HG02610 (cell line): ENCODE measurements around the gene MTHFD2.
"Not testable (repeated sequence)": the region's sequence is repeated elsewhere in the genome, so short reads cannot be mapped to it uniquely, and the experiment has no call there.

Source experiments
- ATAC-seq: cut with Tn5 transposase; IDR thresholded peaks from one replicate; pipeline ENCODE4 v1.9.1; 2021; ENCODE audit warnings: mild to moderate bottlenecking, moderate library complexity; ENCODE audit not compliant: unreplicated experiment

Gene MTHFD2

DNA sequence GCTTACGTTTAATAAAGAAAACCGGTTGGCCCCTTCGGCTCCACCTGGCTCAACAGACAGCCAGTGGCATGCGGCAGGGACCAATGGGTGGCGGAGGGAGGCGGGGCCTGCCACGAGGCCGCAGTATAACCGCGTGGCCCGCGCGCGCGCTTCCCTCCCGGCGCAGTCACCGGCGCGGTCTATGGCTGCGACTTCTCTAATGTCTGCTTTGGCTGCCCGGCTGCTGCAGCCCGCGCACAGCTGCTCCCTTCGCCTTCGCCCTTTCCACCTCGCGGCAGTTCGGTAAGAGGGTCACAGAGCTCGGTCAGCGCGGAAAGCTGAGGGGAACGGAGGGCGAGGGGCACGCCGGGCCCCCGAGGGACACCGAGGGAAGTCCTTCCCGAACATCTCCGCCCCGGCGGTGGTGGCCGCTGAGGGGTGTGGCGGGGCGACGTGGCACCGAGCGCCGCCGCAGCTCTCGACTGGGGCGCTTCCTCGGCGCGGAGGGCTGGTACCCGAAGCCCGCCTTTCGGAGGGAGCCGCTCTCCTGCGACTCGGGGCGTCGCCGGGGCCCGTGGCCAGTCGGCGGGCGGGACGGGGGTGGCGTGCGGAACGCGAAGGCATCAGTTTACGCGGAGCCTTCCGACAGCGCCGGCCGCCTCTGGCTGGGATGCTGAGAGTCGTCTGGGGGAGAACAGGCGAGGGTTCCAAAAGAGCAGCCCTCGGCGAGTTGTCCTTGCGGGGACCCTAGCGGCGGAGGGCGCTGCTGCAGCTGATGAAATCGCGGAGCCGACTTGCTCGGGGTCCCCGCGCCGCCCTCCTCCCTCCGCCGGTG, at the start of gene MTHFD2:
TSS of gene MTHFD2 (plus strand) at position 155 of the 814 bp plus-strand sequence. CDS start at position 182, 27 bp downstream.
- ATAC-seq = peak; percentile 89

DNA sequence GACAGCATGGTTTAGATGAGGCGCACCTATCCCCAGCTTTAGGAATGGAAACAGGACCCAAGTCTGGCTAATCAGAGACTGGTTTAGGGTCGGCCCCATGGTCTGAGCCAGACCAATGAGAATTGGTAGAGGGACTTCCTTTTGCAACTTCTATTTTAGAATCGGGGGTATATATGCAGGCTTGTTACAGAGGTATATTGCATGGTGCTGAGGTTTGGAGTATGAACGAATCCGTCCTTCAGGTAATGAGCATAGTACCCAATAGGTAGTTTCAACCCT, 49.2 kb upstream of the MTHFD2 start:
- ATAC-seq = no peak

GRCh38 chr2:74149570-74150319, 48.7 kb upstream of the MTHFD2 start:
- ATAC-seq = no peak

DNA sequence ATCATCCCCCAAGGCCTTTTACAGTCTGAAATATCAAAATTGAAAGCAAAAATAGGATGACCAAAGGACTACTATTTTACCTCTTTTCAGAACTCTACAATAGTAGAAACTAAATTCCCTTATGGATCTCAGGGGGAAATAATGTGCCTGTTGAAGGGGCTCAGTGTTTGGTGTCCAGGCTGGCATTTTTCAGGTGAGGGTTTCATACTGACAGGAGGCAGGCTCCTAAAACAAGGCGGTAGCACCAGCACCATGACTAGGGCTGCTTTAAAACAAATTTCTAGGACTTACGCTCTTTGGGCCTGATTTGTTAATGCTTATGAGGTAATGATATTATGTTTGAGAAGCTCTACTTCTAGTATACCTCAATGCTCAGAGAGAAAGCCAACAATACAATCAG, 45.5 kb upstream of the MTHFD2 start:
- ATAC-seq = no peak

DNA sequence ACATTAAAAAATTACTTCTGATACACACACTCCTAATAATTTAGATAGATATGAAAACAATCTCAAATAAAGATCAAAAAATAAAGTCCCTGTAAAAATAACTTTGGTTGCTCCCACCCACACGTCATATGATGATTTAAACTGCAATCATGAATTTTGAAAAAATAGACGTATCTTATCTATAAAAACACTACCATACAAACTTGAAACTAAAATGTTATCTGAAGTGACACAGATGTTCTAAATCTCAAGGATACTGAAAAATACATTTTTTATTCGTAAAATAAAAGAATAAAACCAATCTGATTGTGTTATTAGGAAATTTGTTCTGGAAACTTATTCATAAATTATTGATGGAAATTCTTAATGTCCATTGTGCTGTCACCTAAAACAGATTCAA, 42.6 kb upstream of the MTHFD2 start:
- ATAC-seq = no peak

DNA sequence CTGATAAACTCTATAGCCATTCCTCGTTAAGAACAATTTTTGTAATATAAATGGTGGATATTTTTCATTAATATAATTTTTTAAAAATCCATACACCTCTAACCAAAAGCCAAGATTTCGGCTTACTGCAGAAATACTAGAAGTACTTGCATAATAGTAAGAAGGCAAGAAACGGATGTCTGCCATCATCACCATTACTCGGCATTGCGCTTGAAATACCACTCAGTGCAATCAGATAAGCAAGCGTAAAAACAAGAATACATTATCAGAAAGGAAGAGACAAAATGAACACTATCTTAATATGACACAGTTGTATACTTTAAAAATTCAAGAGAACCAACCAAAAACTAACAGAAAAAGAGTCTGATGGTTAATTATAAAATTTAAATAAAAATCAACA, 35.5 kb upstream of the MTHFD2 start:
- ATAC-seq = no peak

GRCh38 chr2:74164761-74165160, 33.7 kb upstream of the MTHFD2 start:
- no peak for ATAC-seq

GRCh38 chr2:74168739-74169138, 29.7 kb upstream of the MTHFD2 start:
- ATAC-seq = peak; percentile 79

DNA sequence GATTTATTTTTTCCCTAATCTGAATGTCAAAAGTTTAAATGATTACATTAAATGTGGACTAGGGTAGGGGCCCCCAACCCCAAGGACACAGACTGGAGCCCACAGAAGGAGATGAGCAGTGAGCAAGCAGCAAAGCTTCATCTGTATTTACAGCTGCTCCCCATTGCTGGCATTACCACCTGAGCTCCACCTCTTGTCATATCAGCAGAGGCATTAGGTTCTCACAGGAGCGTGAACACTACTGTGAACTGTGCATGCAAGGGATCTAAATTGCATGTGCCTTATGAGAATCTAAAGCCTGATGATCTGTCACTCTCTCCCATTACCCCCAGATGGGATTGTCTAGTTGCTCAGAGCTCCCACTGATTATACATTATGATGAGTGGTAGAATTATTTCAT, 23.5 kb upstream of the MTHFD2 start:
- no peak for ATAC-seq

DNA sequence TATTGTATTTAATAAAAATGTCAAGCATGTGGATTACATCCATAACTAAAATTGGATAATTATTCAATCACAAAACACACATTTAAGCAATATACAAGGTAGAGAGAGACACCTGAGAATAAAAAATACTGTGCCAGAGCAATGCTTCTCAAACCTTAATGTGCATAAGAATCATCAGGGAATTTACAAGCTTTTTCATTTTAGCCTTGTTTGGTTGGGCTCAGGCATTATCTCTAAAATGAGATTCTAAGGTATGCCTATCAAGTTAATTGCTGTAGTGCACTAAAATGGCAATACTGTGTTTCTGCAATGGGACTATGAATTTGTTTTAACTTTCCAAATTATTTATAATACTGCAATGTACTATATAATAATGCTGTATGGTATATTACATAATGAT, 20.7 kb upstream of the MTHFD2 start:
- no peak for ATAC-seq

DNA sequence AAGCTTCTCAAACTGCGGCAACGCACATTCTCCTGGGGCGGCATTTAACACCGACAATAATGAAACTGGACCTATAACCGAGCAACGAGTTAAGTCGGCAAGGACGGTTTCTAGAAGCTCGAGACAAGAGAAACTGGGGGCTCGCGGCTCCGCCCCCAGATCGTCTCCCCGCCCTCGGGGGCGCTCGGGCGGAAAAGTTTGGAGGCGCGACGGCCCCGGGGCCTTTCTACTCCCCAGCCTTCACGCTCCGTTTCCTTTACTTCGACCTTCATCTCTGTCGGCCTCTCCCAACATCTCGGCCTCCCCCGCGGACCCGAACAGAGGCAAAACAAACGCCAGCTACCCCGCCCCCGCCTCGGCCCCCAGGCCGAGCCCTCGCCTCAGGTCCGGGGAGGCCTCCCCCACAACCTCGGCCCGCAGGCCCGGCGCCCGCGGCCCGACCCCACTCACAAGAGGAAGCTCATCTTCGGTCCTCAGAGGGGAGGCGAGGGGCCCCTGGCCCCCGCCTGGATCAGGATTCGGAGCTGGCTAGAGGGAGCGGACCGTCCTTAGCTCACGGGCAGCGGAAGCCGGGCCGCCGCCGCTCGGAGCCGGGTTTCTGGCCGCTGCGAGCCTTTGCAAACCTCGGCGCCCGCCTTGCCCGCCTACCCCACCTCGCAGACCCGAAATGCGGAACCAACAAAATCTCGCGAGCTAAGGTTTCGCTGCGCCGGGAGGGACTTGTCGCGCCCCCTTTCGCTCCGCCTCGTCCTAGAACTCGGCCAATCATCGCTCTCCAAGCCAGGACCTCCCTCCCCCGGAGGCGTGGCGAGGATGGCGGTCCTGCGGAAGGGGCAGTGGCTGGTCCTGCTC, 20.0 kb upstream of the MTHFD2 start, which contains the start of gene MOB1A:
TSS of gene MOB1A (minus strand) at position 669 of the 852 bp plus-strand sequence. CDS start at position 464, 205 bp downstream.
- ATAC-seq = peak; percentile 86

GRCh38 chr2:74179063-74179865, 19.2 kb upstream of the MTHFD2 start:
- ATAC-seq = peak; percentile 0

DNA sequence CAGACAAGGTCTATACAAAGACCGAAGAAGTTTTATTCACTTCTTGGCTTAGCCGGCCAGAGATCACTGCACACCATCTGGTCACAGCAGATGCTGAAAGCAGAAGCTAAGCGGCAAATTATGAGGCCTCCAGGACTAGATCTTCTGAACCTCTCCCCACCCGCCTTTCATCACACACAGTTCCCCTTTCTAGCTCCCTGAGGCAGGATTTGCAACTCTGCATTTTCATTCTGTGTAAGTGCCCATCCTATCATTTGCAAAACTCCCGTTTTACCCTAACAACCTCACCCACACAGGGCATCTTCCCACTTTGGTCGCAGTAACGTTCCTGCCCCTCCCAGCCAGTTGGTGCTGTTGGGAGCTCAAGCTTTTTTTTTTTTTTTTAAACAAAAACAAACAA, 16.7 kb upstream of the MTHFD2 start:
- ATAC-seq = peak; percentile 34

- ATAC-seq = no peak
Observed at GRCh38 chr2:74183878-74184277, 14.5 kb upstream of the MTHFD2 start.

DNA sequence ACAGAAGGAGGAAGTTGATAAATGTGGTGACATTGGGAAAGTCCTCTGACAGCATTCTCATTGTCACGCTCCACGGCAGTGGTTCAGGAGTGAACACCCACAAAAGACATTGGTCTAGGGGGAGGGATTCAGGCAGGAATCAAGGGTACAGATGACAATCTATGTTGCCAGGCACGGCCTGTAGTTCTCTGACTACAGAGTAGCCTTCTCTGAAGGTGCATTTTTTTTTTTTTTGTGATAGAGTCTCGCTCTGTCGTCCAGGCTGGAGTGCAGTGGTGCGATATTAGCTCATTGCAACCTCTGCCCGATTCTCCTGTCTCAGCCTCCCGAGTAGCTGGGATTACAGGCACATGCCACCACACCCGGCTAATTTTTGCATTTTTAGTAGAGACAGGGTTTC, 12.4 kb upstream of the MTHFD2 start:
- ATAC-seq = peak; percentile 84

GRCh38 chr2:74186706-74187105, 11.7 kb upstream of the MTHFD2 start:
- not testable (repeated sequence) for ATAC-seq

DNA sequence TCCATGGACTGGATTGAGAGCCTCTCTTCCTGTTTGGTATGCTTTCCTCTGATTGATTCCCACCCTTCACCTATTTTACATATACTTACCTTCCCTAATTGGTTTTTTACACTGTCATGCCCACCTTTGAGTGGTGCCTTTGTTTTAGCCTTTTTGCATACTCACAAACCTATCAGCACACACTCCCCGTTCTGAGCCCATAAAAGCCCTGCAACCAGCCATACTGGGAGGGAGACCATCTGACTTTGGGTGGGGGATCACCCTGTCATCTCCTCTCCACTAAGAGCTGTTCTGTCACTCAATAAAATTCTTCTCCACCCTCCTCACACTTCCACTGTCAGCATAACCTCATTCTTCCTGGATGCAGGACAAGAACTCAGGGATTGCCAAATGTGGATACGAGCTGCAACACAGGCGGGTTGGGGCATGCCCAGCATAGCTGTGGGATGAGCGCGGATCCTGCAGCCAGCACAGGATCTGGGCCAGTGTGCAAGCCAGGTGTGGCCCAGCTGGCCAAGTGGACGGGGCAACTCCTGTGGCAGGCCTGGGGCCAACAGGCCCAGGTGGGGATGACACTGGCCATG, 10.3 kb upstream of the MTHFD2 start:
- ATAC-seq = no peak

GRCh38 chr2:74188696-74189095, 9.7 kb upstream of the MTHFD2 start:
- no peak for ATAC-seq

DNA sequence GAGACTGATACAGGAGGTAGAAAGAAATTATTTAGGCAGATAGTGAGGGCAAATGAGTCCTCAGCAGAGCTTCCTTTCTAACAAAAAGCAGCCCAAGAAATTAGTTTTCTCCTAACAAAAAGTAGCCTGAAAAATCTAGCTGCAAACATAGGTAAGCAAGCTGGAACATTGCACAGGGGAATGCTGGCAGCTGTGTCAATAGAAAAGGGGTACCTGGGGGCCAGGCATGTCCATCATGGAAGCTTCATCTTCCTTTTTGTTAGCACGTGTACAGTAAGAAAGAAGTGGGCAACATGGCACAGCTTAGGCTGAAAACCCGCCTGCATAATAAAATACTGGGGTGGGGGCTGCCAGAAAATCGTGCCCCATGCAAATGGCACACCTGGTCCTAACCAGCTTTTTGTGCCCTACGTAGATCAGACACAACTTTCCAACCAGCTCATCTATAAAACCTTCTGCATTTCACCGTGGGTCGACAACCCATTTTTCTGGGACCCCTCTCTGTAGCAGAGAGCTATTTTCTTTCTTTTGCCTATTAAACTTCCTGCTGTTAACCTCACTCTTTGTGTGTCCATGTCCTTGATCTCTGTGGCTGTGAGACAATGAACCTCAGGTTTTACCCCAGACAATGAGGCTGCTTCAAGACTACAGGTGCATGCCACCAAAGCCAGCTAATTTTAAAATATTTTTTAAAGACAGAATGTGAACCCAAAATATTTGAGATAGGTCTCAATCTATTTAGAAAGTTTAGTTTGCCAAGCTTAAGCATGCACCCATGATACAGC, 6.6 kb upstream of the MTHFD2 start:
- ATAC-seq = no peak
